Measurements from ENCODE around the gene KIF26A. TPM values are rescaled to one million over a fixed set of nuclear protein-coding genes. Genes with fewer than 3 reads are reported as not detected.

KIF26A gene
- polyA plus RNA-seq, 1 of the 3 experiments (the other 2 are of a cell fraction) = 1.7 TPM

- Histone ChIP-seq H3K36me3 (replicated peaks in 1 of 2; ENCODE audit: control insufficient read depth in 1 of 2, insufficient read depth in 2 of 2, low read length in 1 of 2) (no peaks in the 10 kb centered on the region), H3K27me3 (ENCODE audit: insufficient read depth) (no peaks in the 10 kb centered on the region), H3K79me2 (ENCODE audit: insufficient read depth) (no peaks in the 10 kb centered on the region), H2AFZ (ENCODE audit: low read depth) (no peak overlapping the region), H3K4me3 (ENCODE audit: low read depth in 2 of 2, low read length in 1 of 2) (no peak overlapping the region), H3K4me2 (no peak overlapping the region), H4K20me1 (ENCODE audit: insufficient read depth) (no peaks in the 10 kb centered on the region), H3K9me2 (no peaks in the 10 kb centered on the region), H3K27ac (ENCODE audit: low read depth in 2 of 2, low read length in 1 of 2) (no peak overlapping the region; a peak in 1 of 4 replicates), H3K9me3 (no peaks in the 10 kb centered on the region), H3K9ac (no peak overlapping the region), H3F3A (replicated peaks; ENCODE audit: insufficient read depth) (no peaks in the 10 kb centered on the region), H3K4me1 (ENCODE audit: control insufficient read depth in 1 of 2, insufficient read depth in 2 of 2, low read depth in 1 of 2, low read length in 1 of 2) (peaks cover 0 to 1% of the 10 kb centered on the region in 2 experiments; a peak in 1 of 4 replicates)
- ChIA-PET POLR2A (no interaction called here), CTCF (interaction anchor here (0.8 to 2.3 kb wide), 4 partner anchors 15 to 197 kb away, joined by 3 to 10 read pairs (median 3); no protein-coding TSS in a partner anchor)
- no peak for TF ChIP-seq PBX3 (IDR thresholded peaks at IDR 0.05)
- TF ChIP-seq NRF1 (IDR thresholded peaks at IDR 0.05; ENCODE audit: low read depth, low read length) = no peak
- no peak for TF ChIP-seq FOSL2 (IDR thresholded peaks at IDR 0.05; ENCODE audit: borderline replicate concordance, low read depth)
- WGBS (ENCODE audit: low lambda C conversion rate) = no CpG with 5 or more reads among the region's 26 CpGs
- DNase-seq = no peak
These were observed 37.4 kb downstream of the KIF26A start for GRCh38 chr14:104175811-104176210.

GRCh38 chr14:104176611-104177010 is 38.2 kb downstream of the KIF26A start:
- Histone ChIP-seq H3F3A (replicated peaks; ENCODE audit: insufficient read depth) (no peaks in the 10 kb centered on the region), H3K4me1 (ENCODE audit: control insufficient read depth in 1 of 2, insufficient read depth in 2 of 2, low read depth in 1 of 2, low read length in 1 of 2) (no peaks in the 10 kb centered on the region; a peak in 1 of 4 replicates), H3K9me3 (no peaks in the 10 kb centered on the region), H3K4me2 (no peak overlapping the region), H3K9ac (no peak overlapping the region), H3K36me3 (replicated peaks in 1 of 2; ENCODE audit: control insufficient read depth in 1 of 2, insufficient read depth in 2 of 2, low read length in 1 of 2) (no peaks in the 10 kb centered on the region), H4K20me1 (ENCODE audit: insufficient read depth) (no peaks in the 10 kb centered on the region), H3K27me3 (ENCODE audit: insufficient read depth) (no peaks in the 10 kb centered on the region), H3K27ac (ENCODE audit: low read depth in 2 of 2, low read length in 1 of 2) (no peak overlapping the region), H3K79me2 (ENCODE audit: insufficient read depth) (no peaks in the 10 kb centered on the region), H2AFZ (ENCODE audit: low read depth) (no peak overlapping the region), H3K9me2 (no peaks in the 10 kb centered on the region), H3K4me3 (ENCODE audit: low read depth in 2 of 2, low read length in 1 of 2) (no peak overlapping the region)
- no peak for DNase-seq
- POLR2A ChIA-PET = no interaction called here
- 96% methylated on average over 5 of the region's 25 CpGs for WGBS (ENCODE audit: low lambda C conversion rate)
- CTCF ChIA-PET = interaction anchor here (0.8 to 1.1 kb wide), 2 partner anchors 11 to 39 kb away, joined by 3 to 6 read pairs; no protein-coding TSS in a partner anchor
- TF ChIP-seq TEAD4 (IDR thresholded peaks at IDR 0.05; ENCODE audit: borderline replicate concordance, insufficient read depth) (no peak), USF1 (IDR thresholded peaks at IDR 0.05; ENCODE audit: borderline replicate concordance, low read depth) (no peak), TAF1 (IDR thresholded peaks at IDR 0.05; ENCODE audit: borderline replicate concordance, low read depth, low read length) (no peak), MAX (IDR thresholded peaks at IDR 0.05; ENCODE audit: low read depth) (no peak), ELF1 (IDR thresholded peaks at IDR 0.05) (no peak), IRF3 (IDR thresholded peaks at IDR 0.05; ENCODE audit: low read depth, low read length) (no peak), EP300 (IDR thresholded peaks at IDR 0.05; ENCODE audit: borderline replicate concordance in 1 of 2, low read depth in 1 of 2, low read length in 1 of 2) (no peak), FOXM1 (IDR thresholded peaks at IDR 0.05; ENCODE audit: low read depth) (no peak), SMC3 (IDR thresholded peaks at IDR 0.05; ENCODE audit: low read depth, low read length) (no peak), POLR2AphosphoS5 (IDR thresholded peaks at IDR 0.05; ENCODE audit: low read depth, low read length) (no peak), MXI1 (IDR thresholded peaks at IDR 0.05; ENCODE audit: low read depth, low read length) (no peak), ZBTB33 (IDR thresholded peaks at IDR 0.05; ENCODE audit: borderline replicate concordance, low read depth) (no peak), RCOR1 (IDR thresholded peaks at IDR 0.05; ENCODE audit: low read length) (no peak), EZH2phosphoT487 (IDR thresholded peaks at IDR 0.05; ENCODE audit: borderline replicate concordance, low read depth) (no peak), RAD21 (IDR thresholded peaks at IDR 0.05; ENCODE audit: low read length) (no peak), RFX5 (IDR thresholded peaks at IDR 0.05; ENCODE audit: low read length) (no peak), REST (IDR thresholded peaks at IDR 0.05; ENCODE audit: low read depth, low read length) (no peak)

All from SK-N-SH (cell line).